ENCODE data around the gene LARP4.

GRCh38 chr12:50387487-50387886 lies 13.2 kb upstream of the LARP4 start:
- TF ChIP-seq CTCF (IDR thresholded peaks at IDR 0.05), result no peak
- no peak for TF ChIP-seq POLR2A (IDR thresholded peaks at IDR 0.05)

Data from lower leg skin (tissue), 3 donors.